Kidney (tissue), 14 donors: ENCODE data around the gene KRT1. TPM values are rescaled to one million over a fixed set of nuclear protein-coding genes. Genes with fewer than 3 reads are reported as not detected.
A peak's percentile ranks its signal among the peaks of the same experiment; 100 is the strongest.

ENCODE experiments used
- DNase-seq, 5 donors: peaks; one replicate each; pipeline ENCODE4 v3.0.0-alpha.2; 2013 to 2020
- FAIRE-seq: peaks from 2 replicates; lab custom pipeline; 2012; peaks lifted over from hg19 to GRCh38; lab: Jason Lieb, UNC
- H3K27ac ChIP-seq, 2 donors: one replicate each; pipeline ENCODE4 v1.7.0; 2013; ENCODE audit warnings: low read depth in 2 of 2, low read length in 2 of 2, inconsistent platforms in 1 of 2
- H3K27me3 ChIP-seq: one replicate; pipeline ENCODE4 v1.7.1; 2013; ENCODE audit warnings: low read length, inconsistent platforms; ENCODE audit not compliant: control insufficient read depth, insufficient read depth
- H3K36me3 ChIP-seq, 3 donors: one replicate each; pipeline versions ENCODE4 v1.7.0 to v1.7.1; 2013; ENCODE audit warnings: low read length in 3 of 3, control low read depth in 1 of 3, inconsistent platforms in 1 of 3; ENCODE audit not compliant: insufficient read depth in 3 of 3, control insufficient read depth in 2 of 3
- H3K4me1 ChIP-seq, 3 donors: one replicate each; pipeline versions ENCODE4 v1.7.0 to v1.7.1; 2013; ENCODE audit warnings: low read length in 3 of 3, inconsistent platforms in 1 of 3, low read depth in 1 of 3; ENCODE audit not compliant: control insufficient read depth in 2 of 3, insufficient read depth in 2 of 3
- H3K4me3 ChIP-seq, 3 donors: one replicate each; pipeline versions ENCODE4 v1.7.0 to v1.8.1; 2013; ENCODE audit warnings: low read length in 3 of 3, control low read depth in 1 of 3, inconsistent platforms in 1 of 3
- H3K9ac ChIP-seq, 3 donors: one replicate each; pipeline versions ENCODE4 v1.7.0 to v1.7.1; 2013; ENCODE audit warnings: low read length in 3 of 3, control low read depth in 1 of 3, inconsistent platforms in 1 of 3
- H3K9me3 ChIP-seq, 3 donors: one replicate each; pipeline versions ENCODE4 v1.7.0 to v1.7.1; 2013; ENCODE audit warnings: low read length in 3 of 3, control low read depth in 1 of 3, inconsistent platforms in 1 of 3; ENCODE audit not compliant: control insufficient read depth in 2 of 3, insufficient read depth in 1 of 3
- intact Hi-C: fragments of 100-400 bp; cut with DNase I; formaldehyde crosslinking; loops from one replicate; pipeline ENCODE4 v1.11.1; 2022
- polyA plus RNA-seq: library from polyadenylated mRNA; stranded (reverse); fragments of 350-450 nt; fragmentation: Illumina TruSeq; extraction: RNeasy Lipid Tissue Mini Kit (QIAGEN cat#74804); gene quantifications from one replicate; pipeline ENCODE4 v1.2.3, GENCODE V29; 2014; ENCODE audit warnings: low read depth, low replicate concordance; ENCODE audit not compliant: insufficient read depth
- total RNA-seq: library from RNA; stranded (reverse); fragmentation: NEBNext Ultra II Directional; extraction: Animal tissue kit (Norgen Biotek cat#: 25700); gene quantifications from one replicate; pipeline ENCODE4 v1.2.1, GENCODE V29; 2021
- TF ChIP-seq, protein P1 (sequence below): IDR thresholded peaks from 3 replicates; pipeline ENCODE4 v1.5.1; 2012; ENCODE audit warnings: mild to moderate bottlenecking, moderate library complexity, borderline replicate concordance; ENCODE audit not compliant: insufficient read depth; ENCODE audit errors: extremely low read depth
- donor health status: control.
- donor health status: control.
- donor health status: control.
- donor health status: control.
- donor health status: control.
- donor health status: DM: yes; HTN: yes; CAD: no.
- donor health status: Normal renal cell carcinoma (clear cell type).

The KRT1 gene
- total and polyA plus RNA-seq, 2 donors from 2014 or later: not detected

DNA sequence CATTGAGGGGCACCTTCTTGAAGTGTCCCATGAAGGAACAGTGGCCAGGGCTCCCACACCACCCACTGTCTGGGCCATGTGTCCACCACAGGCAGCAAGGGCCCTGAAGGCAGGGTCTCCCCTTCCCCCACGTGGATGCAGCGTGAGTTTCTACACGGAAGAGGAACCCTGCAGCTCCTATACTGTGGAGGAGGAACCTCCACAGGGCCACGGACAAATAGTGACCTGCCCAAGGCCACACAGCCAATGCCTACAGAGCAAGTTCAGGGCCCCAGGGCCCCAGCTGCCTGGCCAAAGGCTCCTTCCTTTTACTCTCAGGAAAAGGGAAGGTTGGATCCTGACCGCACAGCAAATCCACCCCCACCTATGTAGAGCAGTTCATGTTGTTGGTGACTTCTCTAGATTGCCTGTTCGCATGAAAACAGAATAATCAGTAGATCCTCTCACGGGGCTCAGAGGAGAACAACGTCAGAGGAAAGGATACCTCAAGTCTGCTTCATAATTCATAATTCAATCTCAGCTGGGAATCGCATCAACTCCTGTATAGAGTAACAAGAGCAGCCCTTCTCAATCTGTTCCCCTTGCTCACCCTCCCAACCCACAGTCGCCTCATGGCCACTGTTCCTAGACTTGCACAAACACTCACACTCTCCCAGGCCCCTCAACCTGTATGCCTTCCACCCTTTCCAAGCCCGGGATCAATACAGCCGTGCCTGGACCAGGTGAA, 50.8 kb downstream of the KRT1 start:
- peak in 1 of 5 donors; percentile 2 for DNase-seq

DNA sequence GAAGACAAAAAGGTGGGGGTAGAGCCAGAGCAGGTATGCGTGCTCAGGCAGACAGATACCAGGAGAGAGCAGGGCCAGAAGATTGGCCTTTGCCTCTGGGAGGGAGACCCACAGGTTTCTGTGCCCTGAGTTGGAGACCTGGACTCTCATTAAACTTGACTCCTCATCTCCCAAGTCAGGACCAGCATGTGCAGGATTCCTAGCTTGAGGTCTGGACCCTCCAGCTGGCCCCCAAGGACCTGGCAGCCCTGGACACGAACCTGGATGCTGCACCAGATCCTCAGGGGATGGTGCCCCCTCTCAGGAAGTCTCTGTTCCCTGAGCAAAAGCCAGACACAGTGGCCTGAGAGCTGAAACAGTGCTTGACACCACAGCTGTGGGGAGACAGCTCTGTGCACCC, 51.4 kb downstream of the KRT1 start:
- Histone ChIP-seq H3K4me1 (no peaks in the 10 kb centered on the region), H3K9me3 (no peaks in the 10 kb centered on the region), H3K9ac (no peak overlapping the region), H3K27ac (no peak overlapping the region), H3K27me3 (no peaks in the 10 kb centered on the region), H3K36me3 (no peaks in the 10 kb centered on the region), H3K4me3 (no peak overlapping the region)
- intact Hi-C loops: no loop called here
- peak in 1 of 5 donors; percentile 13 for DNase-seq
- FAIRE-seq: no peak
- TF ChIP-seq, protein P1, sequence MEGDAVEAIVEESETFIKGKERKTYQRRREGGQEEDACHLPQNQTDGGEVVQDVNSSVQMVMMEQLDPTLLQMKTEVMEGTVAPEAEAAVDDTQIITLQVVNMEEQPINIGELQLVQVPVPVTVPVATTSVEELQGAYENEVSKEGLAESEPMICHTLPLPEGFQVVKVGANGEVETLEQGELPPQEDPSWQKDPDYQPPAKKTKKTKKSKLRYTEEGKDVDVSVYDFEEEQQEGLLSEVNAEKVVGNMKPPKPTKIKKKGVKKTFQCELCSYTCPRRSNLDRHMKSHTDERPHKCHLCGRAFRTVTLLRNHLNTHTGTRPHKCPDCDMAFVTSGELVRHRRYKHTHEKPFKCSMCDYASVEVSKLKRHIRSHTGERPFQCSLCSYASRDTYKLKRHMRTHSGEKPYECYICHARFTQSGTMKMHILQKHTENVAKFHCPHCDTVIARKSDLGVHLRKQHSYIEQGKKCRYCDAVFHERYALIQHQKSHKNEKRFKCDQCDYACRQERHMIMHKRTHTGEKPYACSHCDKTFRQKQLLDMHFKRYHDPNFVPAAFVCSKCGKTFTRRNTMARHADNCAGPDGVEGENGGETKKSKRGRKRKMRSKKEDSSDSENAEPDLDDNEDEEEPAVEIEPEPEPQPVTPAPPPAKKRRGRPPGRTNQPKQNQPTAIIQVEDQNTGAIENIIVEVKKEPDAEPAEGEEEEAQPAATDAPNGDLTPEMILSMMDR: no peak

More for the DNA sequence above, 50.8 kb downstream of the KRT1 start:
- Histone ChIP-seq H3K27ac (no peak overlapping the region), H3K27me3 (no peaks in the 10 kb centered on the region), H3K36me3 (no peaks in the 10 kb centered on the region), H3K9ac (no peak overlapping the region), H3K4me1 (no peaks in the 10 kb centered on the region), H3K4me3 (no peak overlapping the region), H3K9me3 (no peaks in the 10 kb centered on the region)
- FAIRE-seq: no peak
- intact Hi-C loops: no loop called here
- TF ChIP-seq, protein P1: no peak

DNA sequence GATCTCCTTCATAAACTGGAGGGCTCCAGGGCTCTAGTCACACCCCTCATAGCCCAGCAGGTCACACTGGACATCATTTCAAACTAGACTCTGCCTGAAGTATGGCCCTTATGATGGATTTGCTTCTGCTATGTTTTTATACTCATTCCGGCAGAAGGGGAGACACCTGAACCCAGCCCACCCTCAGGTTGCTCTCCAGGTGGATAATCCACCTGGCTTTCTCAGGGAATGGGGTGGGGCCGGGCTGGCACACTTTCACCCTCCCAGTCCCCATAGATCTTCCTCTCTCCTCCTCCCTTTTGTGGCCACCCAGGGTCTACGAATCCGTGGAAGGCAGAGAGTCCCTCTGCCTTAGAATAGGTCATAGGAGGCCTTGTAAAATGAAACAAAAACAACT, 52.1 kb downstream of the KRT1 start:
- no peak for FAIRE-seq
- TF ChIP-seq, protein P1: no peak
- intact Hi-C loops: no loop called here
- Histone ChIP-seq H3K4me1 (no peaks in the 10 kb centered on the region), H3K27me3 (no peaks in the 10 kb centered on the region), H3K9ac (no peak overlapping the region), H3K27ac (no peak overlapping the region), H3K4me3 (no peak overlapping the region), H3K36me3 (no peaks in the 10 kb centered on the region), H3K9me3 (no peaks in the 10 kb centered on the region)
- DNase-seq: peak in 2 of 5 donors; percentile 1 to 6
